Measurements from ENCODE around the gene PNPLA7. TPM values are rescaled to one million over a fixed set of nuclear protein-coding genes. Genes with fewer than 3 reads are reported as not detected.

PNPLA7 gene
- total and polyA plus RNA-seq, 2 of the 13 experiments (the other 11 are each of a cell fraction or from before 2014, with no cell fraction given), result 0.42 to 1.5 TPM

DNA sequence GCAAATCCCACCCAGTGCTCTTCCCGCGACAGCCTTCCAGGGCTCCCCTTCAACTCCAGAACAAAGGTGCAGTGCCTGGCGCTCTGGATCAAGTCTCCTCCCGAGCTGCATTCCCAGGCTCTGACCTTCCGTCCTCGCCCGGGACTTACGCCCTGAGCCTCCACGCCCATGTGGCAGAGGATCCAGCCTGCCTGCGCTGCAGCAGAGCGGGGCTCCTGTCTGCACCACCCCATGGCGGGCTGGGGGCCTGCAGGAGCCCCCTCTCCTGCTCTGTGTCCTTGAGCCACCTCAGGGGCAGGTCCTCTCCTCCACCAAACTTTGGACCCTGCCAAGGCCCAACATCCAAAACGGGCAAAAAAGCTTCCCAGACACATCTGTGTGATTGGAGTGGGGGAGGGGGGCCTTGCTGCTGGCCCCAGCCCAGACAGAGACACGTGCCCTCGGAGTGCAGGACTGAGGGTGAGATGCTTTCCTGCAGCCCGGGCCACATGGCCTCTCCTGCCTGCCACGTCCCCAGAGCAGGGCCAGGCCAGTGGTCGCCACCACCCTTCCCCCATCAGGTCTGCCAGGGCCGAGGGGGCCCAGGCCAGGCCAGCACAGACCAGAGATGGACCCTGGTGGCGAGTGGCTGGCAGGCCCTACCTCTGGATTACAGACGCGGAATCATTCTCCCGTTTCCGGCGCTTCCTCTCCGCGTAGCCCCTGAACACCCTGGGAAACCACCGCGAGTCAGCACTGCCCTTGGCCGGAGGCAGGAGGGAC, 95.4 kb downstream of the PNPLA7 start (continued):
- TF ChIP-seq, protein P1, sequence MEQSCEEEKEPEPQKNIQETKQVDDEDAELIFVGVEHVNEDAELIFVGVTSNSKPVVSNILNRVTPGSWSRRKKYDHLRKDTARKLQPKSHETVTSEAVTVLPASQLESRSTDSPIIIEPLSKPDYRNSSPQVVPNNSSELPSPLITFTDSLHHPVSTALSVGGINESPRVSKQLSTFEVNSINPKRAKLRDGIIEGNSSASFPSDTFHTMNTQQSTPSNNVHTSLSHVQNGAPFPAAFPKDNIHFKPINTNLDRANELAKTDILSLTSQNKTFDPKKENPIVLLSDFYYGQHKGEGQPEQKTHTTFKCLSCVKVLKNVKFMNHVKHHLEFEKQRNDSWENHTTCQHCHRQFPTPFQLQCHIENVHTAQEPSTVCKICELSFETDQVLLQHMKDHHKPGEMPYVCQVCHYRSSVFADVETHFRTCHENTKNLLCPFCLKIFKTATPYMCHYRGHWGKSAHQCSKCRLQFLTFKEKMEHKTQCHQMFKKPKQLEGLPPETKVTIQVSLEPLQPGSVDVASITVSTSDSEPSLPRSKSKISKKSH (CRISPR knock-in tag; IDR thresholded peaks at IDR 0.05; ENCODE audit: borderline replicate concordance), result peak; percentile 92
- TF ChIP-seq ZBTB1 (CRISPR knock-in tag; IDR thresholded peaks at IDR 0.05; ENCODE audit: borderline replicate concordance) (no peak), HMGXB3 (CRISPR knock-in tag; IDR thresholded peaks at IDR 0.05; ENCODE audit: borderline replicate concordance) (peak; percentile 85), PREB (CRISPR knock-in tag; IDR thresholded peaks at IDR 0.05) (no peak), IKZF1 (IDR thresholded peaks at IDR 0.05) (no peak), SAFB2 (CRISPR knock-in tag; IDR thresholded peaks at IDR 0.05; ENCODE audit: borderline replicate concordance, low read depth) (peak; percentile 88; the same call in 1 of the 2 replicates), MBD4 (IDR thresholded peaks at IDR 0.05; ENCODE audit: borderline replicate concordance, low read length) (no peak), KMT2B (CRISPR knock-in tag; IDR thresholded peaks at IDR 0.05) (peak; percentile 79)
- TF ChIP-seq, protein P2, sequence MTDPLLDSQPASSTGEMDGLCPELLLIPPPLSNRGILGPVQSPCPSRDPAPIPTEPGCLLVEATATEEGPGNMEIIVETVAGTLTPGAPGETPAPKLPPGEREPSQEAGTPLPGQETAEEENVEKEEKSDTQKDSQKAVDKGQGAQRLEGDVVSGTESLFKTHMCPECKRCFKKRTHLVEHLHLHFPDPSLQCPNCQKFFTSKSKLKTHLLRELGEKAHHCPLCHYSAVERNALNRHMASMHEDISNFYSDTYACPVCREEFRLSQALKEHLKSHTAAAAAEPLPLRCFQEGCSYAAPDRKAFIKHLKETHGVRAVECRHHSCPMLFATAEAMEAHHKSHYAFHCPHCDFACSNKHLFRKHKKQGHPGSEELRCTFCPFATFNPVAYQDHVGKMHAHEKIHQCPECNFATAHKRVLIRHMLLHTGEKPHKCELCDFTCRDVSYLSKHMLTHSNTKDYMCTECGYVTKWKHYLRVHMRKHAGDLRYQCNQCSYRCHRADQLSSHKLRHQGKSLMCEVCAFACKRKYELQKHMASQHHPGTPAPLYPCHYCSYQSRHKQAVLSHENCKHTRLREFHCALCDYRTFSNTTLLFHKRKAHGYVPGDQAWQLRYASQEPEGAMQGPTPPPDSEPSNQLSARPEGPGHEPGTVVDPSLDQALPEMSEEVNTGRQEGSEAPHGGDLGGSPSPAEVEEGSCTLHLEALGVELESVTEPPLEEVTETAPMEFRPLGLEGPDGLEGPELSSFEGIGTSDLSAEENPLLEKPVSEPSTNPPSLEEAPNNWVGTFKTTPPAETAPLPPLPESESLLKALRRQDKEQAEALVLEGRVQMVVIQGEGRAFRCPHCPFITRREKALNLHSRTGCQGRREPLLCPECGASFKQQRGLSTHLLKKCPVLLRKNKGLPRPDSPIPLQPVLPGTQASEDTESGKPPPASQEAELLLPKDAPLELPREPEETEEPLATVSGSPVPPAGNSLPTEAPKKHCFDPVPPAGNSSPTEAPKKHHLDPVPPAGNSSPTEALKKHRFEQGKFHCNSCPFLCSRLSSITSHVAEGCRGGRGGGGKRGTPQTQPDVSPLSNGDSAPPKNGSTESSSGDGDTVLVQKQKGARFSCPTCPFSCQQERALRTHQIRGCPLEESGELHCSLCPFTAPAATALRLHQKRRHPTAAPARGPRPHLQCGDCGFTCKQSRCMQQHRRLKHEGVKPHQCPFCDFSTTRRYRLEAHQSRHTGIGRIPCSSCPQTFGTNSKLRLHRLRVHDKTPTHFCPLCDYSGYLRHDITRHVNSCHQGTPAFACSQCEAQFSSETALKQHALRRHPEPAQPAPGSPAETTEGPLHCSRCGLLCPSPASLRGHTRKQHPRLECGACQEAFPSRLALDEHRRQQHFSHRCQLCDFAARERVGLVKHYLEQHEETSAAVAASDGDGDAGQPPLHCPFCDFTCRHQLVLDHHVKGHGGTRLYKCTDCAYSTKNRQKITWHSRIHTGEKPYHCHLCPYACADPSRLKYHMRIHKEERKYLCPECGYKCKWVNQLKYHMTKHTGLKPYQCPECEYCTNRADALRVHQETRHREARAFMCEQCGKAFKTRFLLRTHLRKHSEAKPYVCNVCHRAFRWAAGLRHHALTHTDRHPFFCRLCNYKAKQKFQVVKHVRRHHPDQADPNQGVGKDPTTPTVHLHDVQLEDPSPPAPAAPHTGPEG (CRISPR knock-in tag; IDR thresholded peaks at IDR 0.05), result peak; percentile 50; the same call in 1 of the 2 replicates
- TF ChIP-seq, protein P3, sequence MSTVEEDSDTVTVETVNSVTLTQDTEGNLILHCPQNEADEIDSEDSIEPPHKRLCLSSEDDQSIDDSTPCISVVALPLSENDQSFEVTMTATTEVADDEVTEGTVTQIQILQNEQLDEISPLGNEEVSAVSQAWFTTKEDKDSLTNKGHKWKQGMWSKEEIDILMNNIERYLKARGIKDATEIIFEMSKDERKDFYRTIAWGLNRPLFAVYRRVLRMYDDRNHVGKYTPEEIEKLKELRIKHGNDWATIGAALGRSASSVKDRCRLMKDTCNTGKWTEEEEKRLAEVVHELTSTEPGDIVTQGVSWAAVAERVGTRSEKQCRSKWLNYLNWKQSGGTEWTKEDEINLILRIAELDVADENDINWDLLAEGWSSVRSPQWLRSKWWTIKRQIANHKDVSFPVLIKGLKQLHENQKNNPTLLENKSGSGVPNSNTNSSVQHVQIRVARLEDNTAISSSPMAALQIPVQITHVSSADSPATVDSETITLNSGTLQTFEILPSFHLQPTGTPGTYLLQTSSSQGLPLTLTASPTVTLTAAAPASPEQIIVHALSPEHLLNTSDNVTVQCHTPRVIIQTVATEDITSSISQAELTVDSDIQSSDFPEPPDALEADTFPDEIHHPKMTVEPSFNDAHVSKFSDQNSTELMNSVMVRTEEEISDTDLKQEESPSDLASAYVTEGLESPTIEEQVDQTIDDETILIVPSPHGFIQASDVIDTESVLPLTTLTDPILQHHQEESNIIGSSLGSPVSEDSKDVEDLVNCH (CRISPR knock-in tag; IDR thresholded peaks at IDR 0.05), result no peak
- TF ChIP-seq, protein P4, sequence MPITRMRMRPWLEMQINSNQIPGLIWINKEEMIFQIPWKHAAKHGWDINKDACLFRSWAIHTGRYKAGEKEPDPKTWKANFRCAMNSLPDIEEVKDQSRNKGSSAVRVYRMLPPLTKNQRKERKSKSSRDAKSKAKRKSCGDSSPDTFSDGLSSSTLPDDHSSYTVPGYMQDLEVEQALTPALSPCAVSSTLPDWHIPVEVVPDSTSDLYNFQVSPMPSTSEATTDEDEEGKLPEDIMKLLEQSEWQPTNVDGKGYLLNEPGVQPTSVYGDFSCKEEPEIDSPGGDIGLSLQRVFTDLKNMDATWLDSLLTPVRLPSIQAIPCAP (CRISPR knock-in tag; IDR thresholded peaks at IDR 0.05; ENCODE audit: low read depth), result no peak

Data from HepG2 (cell line).